ENCODE data around the gene LIN7A. TPM values are rescaled to one million over a fixed set of nuclear protein-coding genes. Genes with fewer than 3 reads are reported as not detected.

Gene LIN7A
- total RNA-seq, 6 donors from 2014 or later: 7.9 to 32.5 (median 13.8) TPM

DNA sequence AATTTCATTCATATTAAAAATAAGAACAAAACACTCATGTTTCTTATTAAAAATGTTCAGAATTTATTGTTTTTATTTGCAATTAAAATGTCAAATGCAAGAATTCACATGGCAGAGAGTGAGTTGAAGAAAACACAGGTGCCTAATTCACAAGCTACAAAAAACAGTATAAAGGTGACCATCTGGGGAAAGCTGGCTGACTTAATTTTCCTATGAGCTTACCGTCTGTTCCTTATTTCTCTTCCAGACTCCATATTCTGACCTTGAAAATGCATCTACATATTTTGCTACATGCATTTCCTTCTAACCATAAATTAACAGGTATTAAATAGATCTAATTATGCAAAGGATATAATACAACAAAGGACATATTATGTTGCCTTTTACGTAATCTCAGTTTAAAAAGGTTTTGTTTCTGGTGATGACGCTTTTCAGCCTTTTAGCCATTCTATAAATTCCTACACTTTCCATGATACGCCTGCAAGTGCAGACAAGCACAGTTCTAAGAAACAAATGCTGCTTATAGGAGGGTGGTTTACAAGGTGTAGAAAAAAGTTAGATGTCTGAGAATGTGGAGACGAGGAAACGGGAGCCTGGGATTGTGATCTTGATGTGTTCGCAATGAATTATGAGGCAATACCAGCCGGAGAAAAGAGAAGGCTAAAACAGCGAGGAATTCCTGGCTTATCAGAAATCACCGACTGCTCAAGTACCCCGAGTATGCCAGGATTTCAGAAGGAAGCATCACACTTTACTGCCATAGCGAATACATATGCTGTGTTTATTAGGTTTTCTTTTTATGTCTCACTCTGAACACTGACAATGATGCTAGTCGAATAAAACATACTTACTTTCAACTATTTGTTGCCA lies 24.6 kb downstream of the LIN7A start:
- 51 to 62% methylated on average over 13 of the region's 13 CpGs for WGBS, 2 donors
- TF ChIP-seq CTCF (IDR thresholded peaks at IDR 0.05) (no peak), EP300 (IDR thresholded peaks at IDR 0.05) (no peak), POLR2A (IDR thresholded peaks at IDR 0.05) (no peak), POLR2AphosphoS5 (IDR thresholded peaks at IDR 0.05) (no peak)
- no peaks in the 10 kb centered on the region for H3K9me3 ChIP-seq

DNA sequence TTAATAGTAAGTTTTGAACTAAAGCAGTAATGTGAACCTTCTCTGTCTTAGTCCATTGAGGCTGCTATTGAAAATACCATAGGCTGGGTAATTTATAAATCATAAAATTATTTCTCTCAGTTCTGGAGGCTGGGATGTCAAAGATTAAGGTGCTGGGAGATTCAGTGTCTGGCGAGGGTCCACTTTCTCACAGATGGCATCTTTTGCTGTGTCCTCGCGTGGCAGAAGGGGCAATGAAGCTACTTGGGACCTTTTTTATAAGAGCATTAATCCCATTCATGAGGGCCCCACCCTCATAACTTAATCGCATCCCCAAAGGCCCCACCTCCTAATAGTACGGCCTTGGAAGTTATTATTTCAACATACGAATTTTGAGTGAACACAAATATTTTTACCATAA lies 28.4 kb downstream of the LIN7A start:
- ATAC-seq (ENCODE audit: low FRiP score in 2 of 2) (no peak), DNase-seq (no peak)
- Histone ChIP-seq H3K36me3 (no peaks in the 10 kb centered on the region), H3K4me3 (no peak overlapping the region), H3K4me1 (no peaks in the 10 kb centered on the region), H3K9me3 (no peaks in the 10 kb centered on the region), H3K27ac (no peak overlapping the region), H3K27me3 (no peaks in the 10 kb centered on the region)
- no peak for TF ChIP-seq CTCF (IDR thresholded peaks at IDR 0.05)
- TF ChIP-seq POLR2AphosphoS5 (IDR thresholded peaks at IDR 0.05): no peak
- WGBS, 2 donors: 87 to 89% methylated on average over 6 of the region's 6 CpGs

More for the DNA sequence above, 24.6 kb downstream of the LIN7A start:
- no peaks in the 10 kb centered on the region for H3K4me1 ChIP-seq
- no peaks in the 10 kb centered on the region for H3K27me3 ChIP-seq
- ATAC-seq (ENCODE audit: low FRiP score in 2 of 2): no peak
- DNase-seq: no peak
- H3K27ac ChIP-seq: no peak overlapping the region
- peak overlapping the region in 1 of 4 donors; percentile 8 for H3K4me3 ChIP-seq
- H3K36me3 ChIP-seq: no peaks in the 10 kb centered on the region

GRCh38 chr12:80902711-80903110 lies 35.0 kb downstream of the LIN7A start:
- H3K9me3 ChIP-seq: no peaks in the 10 kb centered on the region
- H3K27me3 ChIP-seq: no peaks in the 10 kb centered on the region
- no peak for TF ChIP-seq EP300 (IDR thresholded peaks at IDR 0.05)
- no peak for TF ChIP-seq CTCF (IDR thresholded peaks at IDR 0.05)
- TF ChIP-seq POLR2A (IDR thresholded peaks at IDR 0.05): no peak
- TF ChIP-seq POLR2AphosphoS5 (IDR thresholded peaks at IDR 0.05): no peak
- no peak overlapping the region for H3K4me3 ChIP-seq
- no peaks in the 10 kb centered on the region for H3K36me3 ChIP-seq
- ATAC-seq (ENCODE audit: low FRiP score in 2 of 2) (no peak), DNase-seq (no peak)
- H3K27ac ChIP-seq: no peak overlapping the region
- H3K4me1 ChIP-seq: no peaks in the 10 kb centered on the region

- no peaks in the 10 kb centered on the region for H3K36me3 ChIP-seq
Measured at GRCh38 chr12:80901661-80902060, 36.1 kb downstream of the LIN7A start.

More at GRCh38 chr12:80901661-80902060, 36.1 kb downstream of the LIN7A start:
- 40 to 46% methylated on average over 1 of the region's 1 CpG for WGBS, 2 donors
- Histone ChIP-seq H3K27me3 (no peaks in the 10 kb centered on the region), H3K9me3 (no peaks in the 10 kb centered on the region), H3K27ac (no peak overlapping the region), H3K4me3 (no peak overlapping the region), H3K4me1 (no peaks in the 10 kb centered on the region)
- no peak for ATAC-seq (ENCODE audit: low FRiP score in 2 of 2)
- no peak for DNase-seq
- TF ChIP-seq EP300 (IDR thresholded peaks at IDR 0.05) (no peak), POLR2A (IDR thresholded peaks at IDR 0.05) (no peak), POLR2AphosphoS5 (IDR thresholded peaks at IDR 0.05) (no peak), CTCF (IDR thresholded peaks at IDR 0.05) (no peak)

Data from upper lobe of left lung (tissue), 6 donors.